HL-60/S4 treated with phorbol 12-myristate 13-acetate at 8.2 ng/mL for 4 days and 3 days (cell line): ENCODE data around the gene PSMC3IP.
"Not testable (repeated sequence)": the region's sequence is repeated elsewhere in the genome, so short reads cannot be mapped to it uniquely, and the experiment has no call there.

ENCODE experiments used
- in situ Hi-C: fragments of 300-500 bp; cut with MboI; formaldehyde crosslinking; loops from 2 replicates; pipeline ENCODE4 v1.15.0; 2022; ENCODE audit warnings: low sequenced_read_pairs

PSMC3IP gene

GRCh38 chr17:42562388-42563142 lies 15.0 kb downstream of the PSMC3IP start:
- in situ Hi-C loops = no loop called here

GRCh38 chr17:42561897-42562387 lies 15.6 kb downstream of the PSMC3IP start, which contains the start of gene COASY:
COASY (plus strand) TSS chr17:42562148; CDS start chr17:42562623, 475 bp downstream.
- in situ Hi-C loops = no loop called here

- in situ Hi-C loops = no loop called here
These were observed 17.3 kb downstream of the PSMC3IP start for GRCh38 chr17:42560246-42560645.

- in situ Hi-C loops = no loop called here
These were observed 18.5 kb downstream of the PSMC3IP start for GRCh38 chr17:42559075-42559474.

- in situ Hi-C loops = not testable (repeated sequence)
These were observed 21.4 kb downstream of the PSMC3IP start for GRCh38 chr17:42555961-42556617.

- in situ Hi-C loops = no loop called here
These were observed 22.4 kb downstream of the PSMC3IP start for GRCh38 chr17:42555122-42555622.

GRCh38 chr17:42554250-42555121 lies 23.0 kb downstream of the PSMC3IP start:
- in situ Hi-C loops = no loop called here

- in situ Hi-C loops = no loop called here
These were observed 23.7 kb downstream of the PSMC3IP start for GRCh38 chr17:42553866-42554249.

- in situ Hi-C loops = no loop called here
These were observed 24.2 kb downstream of the PSMC3IP start for GRCh38 chr17:42553161-42553818.

- in situ Hi-C loops = not testable (repeated sequence)
These were observed 24.8 kb downstream of the PSMC3IP start, which contains the start of gene HSD17B1 for GRCh38 chr17:42552736-42553135. HSD17B1 (plus strand) TSS chr17:42552923; CDS start chr17:42552934, 11 bp downstream.

- in situ Hi-C loops = no loop called here
These were observed 28.4 kb downstream of the PSMC3IP start for GRCh38 chr17:42548993-42549755.

- in situ Hi-C loops = no loop called here
These were observed 29.3 kb downstream of the PSMC3IP start for GRCh38 chr17:42548070-42548837.

GRCh38 chr17:42547698-42548069 lies 29.8 kb downstream of the PSMC3IP start:
- in situ Hi-C loops = no loop called here

- in situ Hi-C loops = no loop called here
These were observed 30.5 kb downstream of the PSMC3IP start for GRCh38 chr17:42547001-42547461.

- in situ Hi-C loops = not testable (repeated sequence)
These were observed 31.6 kb downstream of the PSMC3IP start for GRCh38 chr17:42545755-42546505.

- in situ Hi-C loops = no loop called here
These were observed 32.6 kb downstream of the PSMC3IP start for GRCh38 chr17:42544874-42545283.

GRCh38 chr17:42543190-42544079 lies 34.1 kb downstream of the PSMC3IP start:
- in situ Hi-C loops = no loop called here
